SIG-M5 treated with dmso at 0.1 percent for 504 hours (cell line): Measurements from ENCODE around the gene HIVEP1.

Experiments used
- DNase-seq: peaks from one replicate; lab custom pipeline; 2025; ENCODE audit not compliant: unreplicated experiment; lab: John Stamatoyannopoulos, UW

Gene HIVEP1

DNA sequence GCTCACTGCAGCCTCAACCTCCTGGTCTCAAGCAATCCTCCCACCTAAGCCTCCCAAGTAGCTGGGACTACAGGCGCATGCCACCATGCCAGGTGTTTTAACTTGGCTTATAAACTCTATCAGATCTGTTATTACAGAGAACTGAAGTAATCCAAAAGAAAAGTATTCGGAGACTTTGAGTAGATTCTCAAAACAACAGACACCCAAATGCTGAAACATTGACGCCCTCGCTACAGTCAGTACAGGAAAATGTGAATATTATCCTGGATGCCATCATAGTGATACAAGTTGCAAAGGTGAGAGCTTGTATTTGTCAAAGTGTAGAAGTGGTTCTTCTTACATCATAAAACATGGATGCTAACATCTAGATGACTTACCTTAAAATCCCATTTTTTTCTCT is 169.4 kb downstream of the HIVEP1 start:
- no peak for DNase-seq

DNA sequence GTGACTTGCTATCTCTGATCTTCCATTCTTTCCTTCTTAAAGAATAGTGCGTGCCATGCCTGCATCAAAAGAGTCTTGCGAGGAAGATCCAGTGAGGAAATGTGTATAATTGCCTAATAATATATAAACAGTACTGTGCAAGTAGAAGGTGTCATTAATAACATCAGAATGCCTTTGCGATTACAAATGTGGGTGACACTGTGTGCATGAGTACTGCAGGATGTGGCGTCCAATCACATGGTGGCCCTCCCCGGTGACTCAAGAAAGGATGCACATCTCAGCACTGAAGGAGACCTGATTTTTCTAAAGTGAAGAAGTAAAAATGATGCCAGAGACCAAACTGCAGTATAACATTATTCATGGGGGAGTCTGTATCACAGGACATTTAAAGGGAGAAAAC is 170.6 kb downstream of the HIVEP1 start:
- DNase-seq, result no peak

DNA sequence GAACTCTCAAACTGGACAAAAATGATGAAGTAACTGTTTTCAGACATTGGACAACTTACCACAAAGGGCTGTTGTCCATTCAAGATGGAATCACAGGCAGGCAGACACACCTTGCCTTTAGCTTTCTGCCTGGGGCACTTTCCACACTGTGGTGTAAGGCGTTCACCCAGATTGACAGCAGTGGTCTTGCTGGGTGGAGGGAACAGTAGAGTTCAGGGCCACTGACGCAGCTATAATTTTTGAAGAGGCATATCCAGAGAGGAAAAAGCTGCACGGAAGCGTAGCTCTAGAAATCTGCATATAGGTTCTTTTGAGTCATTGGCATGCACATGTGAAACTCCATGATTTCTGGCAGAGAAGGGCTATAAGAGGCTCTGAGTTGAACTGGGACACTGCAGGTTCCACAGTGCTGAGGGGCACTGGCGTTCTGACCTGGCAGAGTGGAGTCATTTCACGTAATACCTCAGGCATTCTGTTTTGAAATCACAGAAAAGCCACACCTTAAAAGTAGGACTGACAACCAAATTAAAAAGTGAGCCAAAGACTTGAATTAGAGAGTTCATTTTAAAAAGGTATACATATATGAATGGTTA is 173.1 kb downstream of the HIVEP1 start:
- no peak for DNase-seq

DNA sequence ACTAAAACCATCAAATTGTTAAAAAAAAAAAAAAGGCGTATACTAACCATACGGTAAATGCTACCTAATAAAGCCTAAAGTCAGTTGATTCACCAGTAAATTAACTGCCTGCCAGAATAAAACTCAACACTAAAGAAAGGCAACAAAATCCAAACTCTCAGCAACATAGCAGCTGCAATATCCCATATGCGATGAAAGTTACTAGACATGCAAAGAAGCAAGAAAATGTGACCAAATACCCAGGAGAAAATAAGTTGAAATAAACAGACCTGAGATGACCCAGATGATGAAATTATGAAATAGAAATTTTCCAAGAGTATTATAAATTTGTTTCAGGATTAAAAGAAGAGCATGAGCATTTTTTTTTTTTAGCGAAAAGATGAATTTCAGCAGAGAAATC is 174.4 kb downstream of the HIVEP1 start:
- no peak for DNase-seq

DNA sequence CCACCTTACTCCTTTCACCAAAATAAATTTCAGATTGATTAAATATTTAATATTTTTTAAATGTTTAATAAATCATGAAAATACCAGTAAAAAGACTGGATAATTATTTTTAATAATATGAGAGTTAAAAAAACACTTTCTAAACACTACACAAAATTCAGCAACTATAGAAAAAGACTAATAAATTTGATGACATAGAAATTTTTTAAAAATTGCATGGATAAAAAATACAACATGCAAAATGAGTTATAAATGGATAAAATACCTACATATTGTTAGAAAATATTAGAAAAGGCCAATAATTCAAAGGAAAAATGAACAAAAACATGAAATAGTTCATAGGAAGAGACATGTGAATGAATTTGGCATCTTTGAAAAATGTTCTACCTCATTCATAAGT is 177.0 kb downstream of the HIVEP1 start:
- no peak for DNase-seq

DNA sequence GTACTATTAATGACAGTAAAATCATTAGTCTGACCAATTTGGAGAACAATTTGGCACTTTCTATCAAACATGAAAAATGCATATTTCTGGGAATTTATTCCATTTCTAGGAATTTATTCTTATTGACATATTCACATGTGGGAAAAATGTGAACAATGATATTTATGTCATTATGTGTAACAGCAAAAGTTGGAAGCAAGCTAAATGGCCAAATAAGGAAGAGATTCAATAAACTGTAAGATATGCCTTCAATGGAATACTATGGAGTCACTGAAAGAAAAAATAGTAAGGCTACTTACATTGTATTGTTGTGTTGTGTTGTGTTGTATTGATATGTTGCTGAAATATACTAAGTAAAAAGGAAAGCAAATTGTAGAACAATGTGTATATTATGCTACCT is 177.5 kb downstream of the HIVEP1 start:
- no peak for DNase-seq

DNA sequence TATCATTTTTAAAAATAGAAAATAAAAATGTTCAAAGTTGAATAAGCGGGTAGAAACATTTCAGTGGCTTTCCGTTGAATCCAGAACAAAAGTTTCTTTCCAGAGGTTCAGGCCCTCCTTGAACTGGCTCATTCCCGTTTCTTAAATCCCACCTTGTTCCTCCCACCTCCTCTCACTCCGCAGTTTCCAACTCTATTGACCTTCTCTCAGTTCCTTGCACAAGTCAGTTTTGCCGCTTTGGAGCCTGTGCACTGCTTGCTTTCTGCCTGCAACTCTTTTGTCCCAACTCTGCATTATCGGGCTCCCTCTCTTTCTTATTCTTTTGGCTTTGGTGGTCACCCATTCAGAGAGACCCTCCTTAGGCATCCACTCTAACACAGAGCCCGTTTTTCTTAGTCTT is 178.1 kb downstream of the HIVEP1 start:
- no peak for DNase-seq

DNA sequence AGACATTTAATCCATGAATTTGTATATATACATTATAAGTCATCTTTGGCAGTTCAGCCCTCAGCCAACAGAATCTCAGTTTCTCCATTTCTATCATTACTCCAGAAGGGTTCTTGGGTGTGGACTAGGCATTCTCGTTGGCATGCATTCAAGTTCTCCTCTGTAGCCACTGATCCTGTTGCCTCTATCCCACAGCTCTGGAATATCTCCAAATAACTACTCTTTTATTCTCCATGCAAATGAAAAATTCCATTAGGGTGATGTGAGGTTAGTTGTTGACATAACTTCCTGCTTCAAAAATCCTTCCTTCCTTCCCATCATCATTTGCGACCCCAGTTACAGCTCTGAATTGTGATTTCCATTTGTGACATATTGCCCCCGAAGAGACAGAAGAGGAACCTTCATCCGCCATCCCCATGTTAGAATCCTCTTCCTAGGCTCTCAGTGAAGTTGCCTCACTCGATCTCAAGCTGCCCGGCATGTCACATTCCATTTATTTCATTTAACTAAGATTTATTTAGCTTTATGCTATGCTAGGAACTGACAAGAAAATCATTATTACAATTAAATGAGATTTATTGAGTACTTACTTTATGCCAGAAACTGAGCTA is 184.3 kb downstream of the HIVEP1 start:
- DNase-seq, result no peak

DNA sequence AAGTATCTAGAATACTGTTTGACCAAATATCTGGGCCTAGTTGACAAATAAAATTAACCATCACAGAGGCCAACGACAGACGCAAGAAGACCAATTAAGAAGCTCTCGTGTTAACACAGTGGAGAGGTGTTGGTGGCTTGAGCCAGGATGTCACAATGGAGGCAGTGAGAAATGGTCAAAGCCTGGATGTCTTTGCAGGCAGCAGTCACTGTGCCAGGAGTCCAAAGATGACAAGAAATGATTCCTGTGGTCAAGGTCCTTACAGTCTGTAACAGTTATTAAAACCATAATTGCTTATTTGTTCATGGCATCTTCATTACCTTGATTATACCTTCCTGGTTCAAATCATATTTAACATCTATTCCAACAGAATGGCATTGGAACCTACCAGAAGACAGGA is 186.7 kb downstream of the HIVEP1 start:
- no peak for DNase-seq

DNA sequence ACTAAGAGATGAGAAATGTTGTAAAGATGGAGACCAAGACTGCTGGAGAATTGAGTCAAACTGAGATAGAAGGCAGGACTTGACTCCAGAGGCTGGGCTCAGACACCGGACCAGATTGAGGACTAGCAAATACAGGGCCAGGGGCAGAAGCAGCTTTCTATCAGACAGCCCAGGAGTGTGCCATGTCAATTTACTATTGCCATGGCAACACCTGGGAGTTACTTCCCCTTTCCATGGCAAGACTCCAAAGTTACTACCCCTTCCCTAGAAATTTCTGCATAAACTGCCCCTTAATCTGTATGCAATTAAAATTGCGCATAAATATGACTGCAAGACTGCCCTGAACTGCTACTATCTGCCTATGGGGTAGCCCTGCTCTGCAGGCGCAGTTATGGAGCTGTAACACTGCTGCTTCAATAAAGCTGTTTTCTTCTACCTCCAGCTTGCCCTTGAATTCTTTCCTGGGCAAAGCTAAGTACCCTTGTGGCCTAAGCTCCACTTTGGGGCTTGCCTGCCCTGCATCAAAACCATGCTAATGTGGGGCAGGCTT is 188.0 kb downstream of the HIVEP1 start:
- peak; percentile 6 for DNase-seq

DNA sequence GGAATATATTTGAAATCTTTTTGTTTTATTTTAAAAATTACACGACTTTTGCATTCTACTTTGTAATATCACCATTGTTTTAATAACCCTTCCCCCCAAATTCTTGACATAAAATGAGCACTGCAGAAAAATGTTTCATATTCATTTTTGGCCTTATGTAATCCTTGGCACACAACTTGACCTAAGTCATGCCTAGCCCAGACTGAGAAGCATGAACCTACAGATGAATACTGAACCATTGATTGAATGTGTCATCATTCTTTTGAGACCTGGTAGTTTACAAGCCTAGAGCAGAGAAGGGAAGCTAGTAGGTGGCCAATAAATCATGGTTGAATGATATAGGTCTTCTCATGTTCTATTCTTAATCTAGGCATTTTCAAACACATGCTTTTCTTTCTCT is 188.6 kb downstream of the HIVEP1 start:
- DNase-seq, result no peak

DNA sequence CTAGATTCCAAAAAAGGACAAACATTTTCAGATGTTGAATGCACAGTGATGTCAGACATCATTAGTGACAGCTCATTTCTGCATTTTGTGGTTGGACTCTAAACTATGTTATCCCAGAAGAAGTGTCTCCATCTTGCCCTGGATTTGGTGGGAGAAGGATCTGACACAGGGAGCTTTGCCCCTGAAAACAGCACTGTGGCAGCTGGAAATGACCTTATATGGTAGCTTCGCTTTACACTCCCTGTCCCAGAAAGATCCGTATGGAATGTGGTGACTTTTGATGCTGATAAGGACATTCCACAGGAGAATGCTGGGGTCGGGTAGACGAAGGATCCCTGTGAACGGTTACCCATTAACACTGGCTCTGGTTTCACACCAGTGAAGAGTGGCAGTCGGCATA is 190.9 kb downstream of the HIVEP1 start:
- no peak for DNase-seq

DNA sequence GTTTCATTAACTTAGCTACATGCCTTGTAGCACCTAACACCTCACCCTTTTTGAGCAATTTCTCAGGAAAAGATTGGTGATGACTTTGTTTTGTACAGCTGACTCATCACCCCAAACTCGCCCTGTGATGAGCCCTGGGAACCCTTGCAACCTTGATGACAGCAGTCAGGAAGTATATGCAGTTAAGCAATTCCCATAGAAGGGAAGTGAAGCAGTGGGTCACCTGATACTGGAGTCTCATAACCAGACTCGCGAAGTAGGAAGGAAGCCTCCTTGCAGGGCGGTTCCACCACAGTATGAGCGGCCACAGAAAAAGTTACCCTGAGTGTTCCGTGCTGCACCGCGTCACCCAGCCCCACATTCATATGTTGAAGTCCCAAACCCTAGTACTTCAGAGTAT is 196.1 kb downstream of the HIVEP1 start:
- peak; percentile 78 for DNase-seq

DNA sequence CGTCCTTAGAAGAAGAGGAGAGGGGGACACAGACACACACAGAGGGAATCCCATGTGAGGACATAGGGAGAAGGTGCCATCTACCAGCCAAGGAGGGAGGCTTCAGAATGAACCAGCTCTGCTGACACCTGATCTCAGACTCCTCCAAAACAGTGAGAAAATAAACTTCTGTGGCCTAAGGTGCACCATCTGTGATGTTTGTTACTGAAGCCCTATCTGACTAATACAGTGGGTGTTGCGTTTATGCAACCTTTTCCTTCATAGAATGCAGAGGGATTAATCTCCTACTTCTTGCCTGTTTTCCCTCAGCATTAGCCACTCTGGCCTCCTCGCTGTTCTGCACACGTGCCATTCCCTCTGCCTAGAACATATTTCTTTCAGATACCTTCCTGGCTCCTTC is 196.6 kb downstream of the HIVEP1 start:
- no peak for DNase-seq
